Measurements from ENCODE around the gene NSG1.
"Not testable (repeated sequence)": the region's sequence is repeated elsewhere in the genome, so short reads cannot be mapped to it uniquely, and the experiment has no call there.

The NSG1 gene

GRCh38 chr4:4461850-4462249 lies 74.9 kb downstream of the NSG1 start:
- in situ Hi-C loops (cut with HindIII; ENCODE audit: low sequenced_read_pairs) = no loop called here

GRCh38 chr4:4462970-4463369 lies 76.1 kb downstream of the NSG1 start:
- in situ Hi-C loops (cut with HindIII; ENCODE audit: low sequenced_read_pairs) = no loop called here

- in situ Hi-C loops (cut with HindIII; ENCODE audit: low sequenced_read_pairs) = not testable (repeated sequence)
These were observed 78.3 kb downstream of the NSG1 start for GRCh38 chr4:4465238-4465637.

All from DLD1 (cell line).